ENCODE measurements around the gene EGFL6. TPM values are rescaled to one million over a fixed set of nuclear protein-coding genes. Genes with fewer than 3 reads are reported as not detected.

EGFL6 gene
- total and polyA plus RNA-seq, 10 of the 15 experiments (the other 5 are each of a cell fraction or from before 2014, with no cell fraction given), result 0.03 TPM; not detected in 9

- FAIRE-seq, result no peak
- Histone ChIP-seq H3K36me3 (ENCODE audit: control insufficient read depth in 2 of 2, insufficient read depth in 2 of 2, low read length in 1 of 2) (no peaks in the 10 kb centered on the region), H3K27ac (ENCODE audit: control insufficient read depth, insufficient read depth) (peak overlapping the region; percentile 16), H3K9ac (ENCODE audit: control insufficient read depth, insufficient read depth, low read length) (peak overlapping the region; percentile 57), H2AFZ (ENCODE audit: control insufficient read depth, low read depth, low read length) (peak overlapping the region; percentile 52), H3K9me3 (replicated peaks; ENCODE audit: control insufficient read depth, insufficient read depth, low read length) (no peaks in the 10 kb centered on the region), H3K27me3 (replicated peaks in 1 of 2; ENCODE audit: control insufficient read depth in 2 of 2, insufficient read depth in 2 of 2, low read length in 1 of 2) (no peaks in the 10 kb centered on the region; a peak in 1 of 4 replicates), H3K4me2 (ENCODE audit: control insufficient read depth, insufficient read depth) (peak overlapping the region; percentile 95), H3K79me2 (ENCODE audit: control insufficient read depth, insufficient read depth, low read length) (peaks cover 8% of the 10 kb centered on the region), H3K4me3 (peak overlapping the region; percentile 75), H3K4me1 (ENCODE audit: control insufficient read depth, insufficient read depth, low read length) (peaks cover 7% of the 10 kb centered on the region), H4K20me1 (ENCODE audit: control insufficient read depth, insufficient read depth) (no peaks in the 10 kb centered on the region)
- WGBS (ENCODE audit: insufficient coverage, insufficient replicate concordance, low lambda C conversion rate, missing lambda C conversion rate), result 33% methylated on average over 7 of the region's 7 CpGs
- BruUV-seq (replicated peaks), result no TSS peak
- TF ChIP-seq HCFC1 (IDR thresholded peaks at IDR 0.05; ENCODE audit: low read length) (no peak), SMC3 (IDR thresholded peaks at IDR 0.05; ENCODE audit: borderline replicate concordance, low read length) (no peak), PML (IDR thresholded peaks at IDR 0.05; ENCODE audit: low read length) (no peak), CREM (IDR thresholded peaks at IDR 0.05; ENCODE audit: low read depth) (no peak), SIN3A (IDR thresholded peaks at IDR 0.05; ENCODE audit: low read depth, low read length) (no peak), JUNB (IDR thresholded peaks at IDR 0.05) (no peak), RELA (IDR thresholded peaks at IDR 0.05; ENCODE audit: borderline replicate concordance, partially characterized antibody) (no peak), SREBF1 (IDR thresholded peaks at IDR 0.05; ENCODE audit: low read length) (no peak), MEF2A (IDR thresholded peaks at IDR 0.05; ENCODE audit: insufficient read depth, low read depth, low read length) (no peak), TBL1XR1 (IDR thresholded peaks at IDR 0.05; ENCODE audit: low read depth, low read length) (no peak), NBN (IDR thresholded peaks at IDR 0.05) (no peak), ZSCAN29 (IDR thresholded peaks at IDR 0.05) (no peak), SRF (IDR thresholded peaks at IDR 0.05; ENCODE audit: low read depth in 2 of 2, low read length in 2 of 2) (no peak), YY1 (IDR thresholded peaks at IDR 0.05; ENCODE audit: low read depth, low read length) (no peak), NR2F1 (conservative IDR thresholded peaks at IDR 0.05) (no peak), USF1 (IDR thresholded peaks at IDR 0.05; ENCODE audit: borderline replicate concordance, extremely low read length, insufficient read depth, low read depth, low read length) (no peak)
- intact Hi-C loops (cut with micrococcal nuclease; ENCODE audit: unreplicated experiment) (loop anchor here (2.0 to 10.0 kb wide), 3 partner anchors 200 to 398 kb away; partner anchors contain the start of gene GEMIN8), in situ Hi-C loops (cut with MboI) (loop anchor here (5.0 to 25.0 kb wide), 3 partner anchors 148 to 690 kb away; no protein-coding TSS in a partner anchor)
- no peak for DNase-seq (ENCODE audit: low read depth, low spot score)
- RAD21 ChIA-PET (ENCODE audit: unreplicated experiment), result interaction anchor here (0.5 to 1.6 kb wide), 4 partner anchors 41 to 91 kb away, joined by 3 read pairs; no protein-coding TSS in a partner anchor
- no peak for ATAC-seq
- CTCF ChIA-PET, result interaction anchor here (1.4 to 3.8 kb wide), 2 partner anchors 145 to 380 kb away, joined by 5 to 26 read pairs; no protein-coding TSS in a partner anchor
- SMC1A ChIA-PET (ENCODE audit: uncharacterized antibody, unreplicated experiment), result interaction anchor here (0.7 to 1.7 kb wide), 3 partner anchors 43 to 372 kb away, joined by 3 to 4 read pairs (median 4); no protein-coding TSS in a partner anchor
- POLR2A ChIA-PET, result interaction anchor here (1.4 to 1.6 kb wide), 2 partner anchors 44 to 107 kb away, joined by 3 to 7 read pairs; no protein-coding TSS in a partner anchor
These were observed 82.9 kb downstream of the EGFL6 start for GRCh38 chrX:13652287-13652793.
